Astrocyte (in vitro differentiated cells and primary cell): Measurements from ENCODE around the gene EPHA7.

Source experiments
- EZH2 ChIP-seq: IDR thresholded peaks from 2 replicates; pipeline ENCODE4 v1.6.1; 2012; ENCODE audit warnings: mild to moderate bottlenecking, low read length, inconsistent platforms; ENCODE audit not compliant: insufficient read depth
- TF ChIP-seq, protein P1 (sequence below): IDR thresholded peaks from 2 replicates; pipeline ENCODE4 v1.5.1; 2011; ENCODE audit warnings: low read depth, mild to moderate bottlenecking, inconsistent platforms, low read length, moderate library complexity; ENCODE audit not compliant: insufficient read depth

DNA sequence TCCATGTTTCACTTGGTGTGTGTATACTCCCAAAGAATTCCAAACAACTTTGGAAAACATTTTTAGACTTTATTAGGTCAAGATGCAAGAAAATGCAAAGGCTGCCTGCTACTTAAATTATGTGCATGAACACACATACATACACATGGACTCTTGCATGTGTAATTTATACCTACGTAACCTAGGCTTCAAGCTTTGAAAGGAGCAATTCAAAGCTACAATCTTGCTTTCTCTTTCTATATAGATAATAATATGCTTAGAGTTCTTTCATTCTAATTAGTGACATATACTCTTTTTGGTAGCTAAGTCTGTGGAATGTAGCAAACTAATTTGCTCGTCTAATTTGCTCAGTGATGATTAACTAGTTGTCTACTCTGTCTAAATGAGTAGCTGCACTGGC is 146.5 kb downstream of the EPHA7 start:
- TF ChIP-seq, protein P1, sequence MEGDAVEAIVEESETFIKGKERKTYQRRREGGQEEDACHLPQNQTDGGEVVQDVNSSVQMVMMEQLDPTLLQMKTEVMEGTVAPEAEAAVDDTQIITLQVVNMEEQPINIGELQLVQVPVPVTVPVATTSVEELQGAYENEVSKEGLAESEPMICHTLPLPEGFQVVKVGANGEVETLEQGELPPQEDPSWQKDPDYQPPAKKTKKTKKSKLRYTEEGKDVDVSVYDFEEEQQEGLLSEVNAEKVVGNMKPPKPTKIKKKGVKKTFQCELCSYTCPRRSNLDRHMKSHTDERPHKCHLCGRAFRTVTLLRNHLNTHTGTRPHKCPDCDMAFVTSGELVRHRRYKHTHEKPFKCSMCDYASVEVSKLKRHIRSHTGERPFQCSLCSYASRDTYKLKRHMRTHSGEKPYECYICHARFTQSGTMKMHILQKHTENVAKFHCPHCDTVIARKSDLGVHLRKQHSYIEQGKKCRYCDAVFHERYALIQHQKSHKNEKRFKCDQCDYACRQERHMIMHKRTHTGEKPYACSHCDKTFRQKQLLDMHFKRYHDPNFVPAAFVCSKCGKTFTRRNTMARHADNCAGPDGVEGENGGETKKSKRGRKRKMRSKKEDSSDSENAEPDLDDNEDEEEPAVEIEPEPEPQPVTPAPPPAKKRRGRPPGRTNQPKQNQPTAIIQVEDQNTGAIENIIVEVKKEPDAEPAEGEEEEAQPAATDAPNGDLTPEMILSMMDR = no peak
- no peak for TF ChIP-seq EZH2
